22Rv1 (cell line): Measurements from ENCODE around the gene GNB1.

Experiments
- H3K27ac ChIP-seq: fragments of 450-650 bp; 2 replicates; pipeline ENCODE4 v1.5.1; 2017
- CTCF ChIP-seq: fragments of 450-650 bp; IDR thresholded peaks from 2 replicates; pipeline ENCODE4 v1.5.1; 2017; ENCODE audit warnings: mild to moderate bottlenecking
- ZFX ChIP-seq: fragments of 450-650 bp; IDR thresholded peaks from 2 replicates; pipeline ENCODE4 v1.6.1; 2017; ENCODE audit warnings: antibody characterized with exemption, borderline replicate concordance

GNB1 gene

GRCh38 chr1:1917995-1918900 lies 27.4 kb upstream of the GNB1 start:
- TF ChIP-seq ZFX: no peak
- no peak for TF ChIP-seq CTCF
- peak overlapping the region; percentile 64 for H3K27ac ChIP-seq

DNA sequence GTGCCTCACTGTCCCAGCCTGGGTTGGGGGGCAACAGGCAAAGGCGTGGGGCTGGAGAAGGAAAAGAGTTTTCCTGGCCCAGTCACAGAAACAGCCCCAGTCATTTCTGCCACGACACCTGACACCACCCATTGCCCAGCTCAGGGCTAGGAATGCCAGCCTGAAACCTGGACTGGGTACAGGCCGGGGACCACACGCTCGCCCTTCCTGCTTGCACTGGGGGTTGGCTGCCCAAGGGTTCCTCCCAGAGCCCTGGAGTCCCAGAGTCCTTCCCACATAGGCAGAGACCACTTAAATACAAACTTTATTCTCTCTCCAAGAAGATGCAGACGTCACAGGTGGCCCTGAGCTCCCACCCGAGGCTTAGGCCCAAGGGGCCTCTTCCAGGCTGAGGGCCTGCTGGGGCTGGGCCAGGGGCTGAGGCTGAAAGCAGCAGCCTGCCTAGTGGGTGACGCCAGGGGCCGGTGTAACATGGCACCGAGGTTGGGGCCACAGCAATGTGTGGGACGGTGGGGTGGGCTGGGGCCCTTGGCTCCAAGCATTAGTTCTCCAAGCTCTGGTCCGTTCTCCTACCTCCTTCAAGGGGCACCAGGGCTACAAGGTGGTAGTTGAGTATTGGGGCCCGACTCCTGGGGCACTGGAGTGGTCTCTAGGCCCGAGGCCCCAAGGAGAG lies 26.6 kb upstream of the GNB1 start:
- no peak overlapping the region for H3K27ac ChIP-seq
- TF ChIP-seq ZFX: no peak
- no peak for TF ChIP-seq CTCF

DNA sequence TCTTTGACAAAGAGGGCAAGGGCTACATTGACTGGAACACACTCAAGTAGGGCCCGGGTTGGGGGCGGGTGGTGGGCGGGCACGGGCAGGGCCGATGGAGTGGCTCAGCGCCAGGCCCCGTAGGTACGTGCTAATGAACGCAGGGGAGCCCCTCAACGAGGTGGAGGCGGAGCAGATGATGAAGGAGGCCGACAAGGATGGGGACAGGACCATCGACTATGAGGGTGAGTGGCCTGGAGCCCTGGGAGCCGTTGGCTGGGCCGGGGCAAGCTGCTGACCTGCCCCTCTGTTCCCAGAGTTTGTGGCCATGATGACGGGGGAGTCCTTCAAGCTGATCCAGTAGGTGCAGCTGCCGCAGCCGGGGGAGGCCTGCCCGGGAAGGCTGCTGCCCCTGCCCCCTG lies 26.0 kb upstream of the GNB1 start:
- H3K27ac ChIP-seq: no peak overlapping the region
- TF ChIP-seq ZFX (no peak), CTCF (no peak)

GRCh38 chr1:1915911-1916840 lies 25.3 kb upstream of the GNB1 start:
- no peak overlapping the region for H3K27ac ChIP-seq
- TF ChIP-seq CTCF: no peak

GRCh38 chr1:1914971-1915692 lies 24.2 kb upstream of the GNB1 start, which contains the start of gene CALML6:
Gene CALML6 (plus strand): TSS chr1:1915260. CDS start chr1:1915281, 21 bp downstream.
- TF ChIP-seq CTCF (no peak), ZFX (no peak)
- no peak within 1 kb of the TSS for H3K27ac ChIP-seq

GRCh38 chr1:1914101-1914970 lies 23.4 kb upstream of the GNB1 start:
- no peak overlapping the region for H3K27ac ChIP-seq

More at GRCh38 chr1:1914101-1914970, 23.4 kb upstream of the GNB1 start:
- TF ChIP-seq CTCF (no peak), ZFX (no peak)
